HG03460 (cell line): ENCODE results near the gene CNN3.
A peak's percentile ranks its signal among the peaks of the same experiment; 100 is the strongest.

Source experiments
- ATAC-seq: cut with Tn5 transposase; IDR thresholded peaks from one replicate; pipeline ENCODE4 v1.9.1; 2021; ENCODE audit not compliant: unreplicated experiment

The CNN3 gene

GRCh38 chr1:94926915-94927404 lies at the start of gene CNN3:
Gene CNN3 (minus strand): TSS chr1:94927110. CDS start chr1:94926894, 216 bp downstream.
- ATAC-seq = peak; percentile 72

GRCh38 chr1:94974824-94975223 lies 47.9 kb upstream of the CNN3 start:
- ATAC-seq = no peak

- ATAC-seq = no peak
These were observed 47.3 kb upstream of the CNN3 start for GRCh38 chr1:94974241-94974640.

- ATAC-seq = no peak
These were observed 46.5 kb upstream of the CNN3 start for GRCh38 chr1:94973309-94973922.

GRCh38 chr1:94971491-94971924 lies 44.6 kb upstream of the CNN3 start:
- no peak for ATAC-seq

GRCh38 chr1:94970783-94971182 lies 43.9 kb upstream of the CNN3 start:
- ATAC-seq = no peak

- no peak for ATAC-seq
These were observed 42.2 kb upstream of the CNN3 start for GRCh38 chr1:94969137-94969536.

- no peak for ATAC-seq
These were observed 39.1 kb upstream of the CNN3 start for GRCh38 chr1:94966033-94966432.

GRCh38 chr1:94963864-94964263 lies 37.0 kb upstream of the CNN3 start:
- ATAC-seq = no peak

- ATAC-seq = peak; percentile 96
These were observed 35.7 kb upstream of the CNN3 start for GRCh38 chr1:94962409-94963265.

GRCh38 chr1:94961988-94962387 lies 35.1 kb upstream of the CNN3 start:
- ATAC-seq = no peak

GRCh38 chr1:94961582-94961981 lies 34.7 kb upstream of the CNN3 start:
- ATAC-seq = no peak

GRCh38 chr1:94958081-94958480 lies 31.2 kb upstream of the CNN3 start:
- ATAC-seq = no peak

GRCh38 chr1:94955767-94956632 lies 29.1 kb upstream of the CNN3 start:
- ATAC-seq = no peak

- no peak for ATAC-seq
These were observed 27.6 kb upstream of the CNN3 start for GRCh38 chr1:94954263-94955220.

- no peak for ATAC-seq
These were observed 26.8 kb upstream of the CNN3 start for GRCh38 chr1:94953746-94954145.

GRCh38 chr1:94953107-94953506 lies 26.2 kb upstream of the CNN3 start:
- no peak for ATAC-seq

- no peak for ATAC-seq
These were observed 25.6 kb upstream of the CNN3 start for GRCh38 chr1:94952539-94952938.

- ATAC-seq = no peak
These were observed 24.7 kb upstream of the CNN3 start for GRCh38 chr1:94951509-94952208.

GRCh38 chr1:94951046-94951445 lies 24.1 kb upstream of the CNN3 start:
- no peak for ATAC-seq
